HEK293 (cell line): ENCODE data around the gene ATP2B3.

ENCODE experiments used
- REPIN1 ChIP-seq: fragments of 450-650 bp; formaldehyde crosslinking; IDR thresholded peaks from 2 replicates; pipeline ENCODE4 v1.5.1; 2017; ENCODE audit warnings: missing biosample characterization, missing genetic modification characterization, low read depth
- SCRT1 ChIP-seq: fragments of 450-650 bp; formaldehyde crosslinking; IDR thresholded peaks from 2 replicates; pipeline ENCODE4 v1.5.1; 2016; ENCODE audit warnings: missing biosample characterization, missing genetic modification characterization, borderline replicate concordance
- SP7 ChIP-seq: fragments of 450-650 bp; formaldehyde crosslinking; IDR thresholded peaks from 2 replicates; pipeline ENCODE4 v1.5.1; 2016; ENCODE audit warnings: missing biosample characterization, missing genetic modification characterization
- YY1 ChIP-seq: fragments of 450-650 bp; formaldehyde crosslinking; IDR thresholded peaks from 2 replicates; pipeline ENCODE4 v1.5.1; 2018; ENCODE audit warnings: missing biosample characterization, missing genetic modification characterization
- ZEB2 ChIP-seq: fragments of 450-650 bp; formaldehyde crosslinking; IDR thresholded peaks from 2 replicates; pipeline ENCODE4 v1.5.1; 2016; ENCODE audit warnings: missing biosample characterization, missing genetic modification characterization
- ZNF175 ChIP-seq: fragments of 450-650 bp; formaldehyde crosslinking; IDR thresholded peaks from 2 replicates; pipeline ENCODE4 v1.5.1; 2016; ENCODE audit warnings: missing biosample characterization, missing genetic modification characterization
- ZNF292 ChIP-seq: fragments of 450-650 bp; formaldehyde crosslinking; IDR thresholded peaks from 2 replicates; pipeline ENCODE4 v1.5.1; 2016; ENCODE audit warnings: low read depth, missing biosample characterization, missing genetic modification characterization, borderline replicate concordance
- ZNF660 ChIP-seq: fragments of 450-650 bp; IDR thresholded peaks from 2 replicates; pipeline ENCODE4 v1.5.1; 2018; ENCODE audit warnings: missing biosample characterization, mild to moderate bottlenecking, missing genetic modification characterization
- TF ChIP-seq, protein P1 (sequence below): fragments of 450-650 bp; formaldehyde crosslinking; IDR thresholded peaks from 2 replicates; pipeline ENCODE4 v1.5.1; 2016; ENCODE audit warnings: missing biosample characterization, missing genetic modification characterization
- TF ChIP-seq, protein P2 (sequence below): fragments of 450-650 bp; formaldehyde crosslinking; IDR thresholded peaks from 2 replicates; pipeline ENCODE4 v1.5.1; 2016; ENCODE audit warnings: missing biosample characterization, missing genetic modification characterization
- TF ChIP-seq, protein P3 (sequence below): fragments of 450-650 bp; formaldehyde crosslinking; IDR thresholded peaks from 2 replicates; pipeline ENCODE4 v1.5.1; 2016; ENCODE audit warnings: missing biosample characterization, missing genetic modification characterization
- TF ChIP-seq, protein P4 (sequence below): fragments of 450-650 bp; formaldehyde crosslinking; IDR thresholded peaks from 2 replicates; pipeline ENCODE4 v1.5.1; 2016; ENCODE audit warnings: missing biosample characterization, missing genetic modification characterization

DNA sequence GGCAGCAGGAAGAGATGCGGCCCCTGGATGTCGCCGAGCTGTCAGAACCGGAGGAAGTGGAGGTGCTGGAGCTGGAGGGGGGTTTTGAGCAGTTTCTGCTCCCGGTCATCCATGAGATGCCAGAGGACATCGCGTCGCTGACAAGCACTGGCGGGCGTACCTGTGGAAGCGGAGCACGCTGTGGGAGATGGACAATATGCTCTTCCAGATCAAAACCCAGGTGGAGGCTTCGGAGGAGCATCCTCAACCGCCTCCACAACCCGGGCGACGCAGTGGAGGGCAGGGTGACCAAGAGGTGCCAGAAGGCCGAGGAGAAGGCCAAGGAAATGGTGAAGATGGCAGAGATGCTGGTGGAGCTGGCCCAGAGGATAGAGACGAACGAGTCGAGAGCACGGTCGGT lies 89.1 kb downstream of the ATP2B3 start:
- TF ChIP-seq, protein P1, sequence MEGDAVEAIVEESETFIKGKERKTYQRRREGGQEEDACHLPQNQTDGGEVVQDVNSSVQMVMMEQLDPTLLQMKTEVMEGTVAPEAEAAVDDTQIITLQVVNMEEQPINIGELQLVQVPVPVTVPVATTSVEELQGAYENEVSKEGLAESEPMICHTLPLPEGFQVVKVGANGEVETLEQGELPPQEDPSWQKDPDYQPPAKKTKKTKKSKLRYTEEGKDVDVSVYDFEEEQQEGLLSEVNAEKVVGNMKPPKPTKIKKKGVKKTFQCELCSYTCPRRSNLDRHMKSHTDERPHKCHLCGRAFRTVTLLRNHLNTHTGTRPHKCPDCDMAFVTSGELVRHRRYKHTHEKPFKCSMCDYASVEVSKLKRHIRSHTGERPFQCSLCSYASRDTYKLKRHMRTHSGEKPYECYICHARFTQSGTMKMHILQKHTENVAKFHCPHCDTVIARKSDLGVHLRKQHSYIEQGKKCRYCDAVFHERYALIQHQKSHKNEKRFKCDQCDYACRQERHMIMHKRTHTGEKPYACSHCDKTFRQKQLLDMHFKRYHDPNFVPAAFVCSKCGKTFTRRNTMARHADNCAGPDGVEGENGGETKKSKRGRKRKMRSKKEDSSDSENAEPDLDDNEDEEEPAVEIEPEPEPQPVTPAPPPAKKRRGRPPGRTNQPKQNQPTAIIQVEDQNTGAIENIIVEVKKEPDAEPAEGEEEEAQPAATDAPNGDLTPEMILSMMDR (tag by site-specific recombination) = no peak
- TF ChIP-seq ZEB2 (tag by site-specific recombination) = no peak
- TF ChIP-seq, protein P2, sequence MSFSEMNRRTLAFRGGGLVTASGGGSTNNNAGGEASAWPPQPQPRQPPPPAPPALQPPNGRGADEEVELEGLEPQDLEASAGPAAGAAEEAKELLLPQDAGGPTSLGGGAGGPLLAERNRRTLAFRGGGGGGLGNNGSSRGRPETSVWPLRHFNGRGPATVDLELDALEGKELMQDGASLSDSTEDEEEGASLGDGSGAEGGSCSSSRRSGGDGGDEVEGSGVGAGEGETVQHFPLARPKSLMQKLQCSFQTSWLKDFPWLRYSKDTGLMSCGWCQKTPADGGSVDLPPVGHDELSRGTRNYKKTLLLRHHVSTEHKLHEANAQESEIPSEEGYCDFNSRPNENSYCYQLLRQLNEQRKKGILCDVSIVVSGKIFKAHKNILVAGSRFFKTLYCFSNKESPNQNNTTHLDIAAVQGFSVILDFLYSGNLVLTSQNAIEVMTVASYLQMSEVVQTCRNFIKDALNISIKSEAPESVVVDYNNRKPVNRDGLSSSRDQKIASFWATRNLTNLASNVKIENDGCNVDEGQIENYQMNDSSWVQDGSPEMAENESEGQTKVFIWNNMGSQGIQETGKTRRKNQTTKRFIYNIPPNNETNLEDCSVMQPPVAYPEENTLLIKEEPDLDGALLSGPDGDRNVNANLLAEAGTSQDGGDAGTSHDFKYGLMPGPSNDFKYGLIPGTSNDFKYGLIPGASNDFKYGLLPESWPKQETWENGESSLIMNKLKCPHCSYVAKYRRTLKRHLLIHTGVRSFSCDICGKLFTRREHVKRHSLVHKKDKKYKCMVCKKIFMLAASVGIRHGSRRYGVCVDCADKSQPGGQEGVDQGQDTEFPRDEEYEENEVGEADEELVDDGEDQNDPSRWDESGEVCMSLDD (tag by site-specific recombination) = no peak
- no peak for TF ChIP-seq SP7 (tag by site-specific recombination)
- TF ChIP-seq, protein P3, sequence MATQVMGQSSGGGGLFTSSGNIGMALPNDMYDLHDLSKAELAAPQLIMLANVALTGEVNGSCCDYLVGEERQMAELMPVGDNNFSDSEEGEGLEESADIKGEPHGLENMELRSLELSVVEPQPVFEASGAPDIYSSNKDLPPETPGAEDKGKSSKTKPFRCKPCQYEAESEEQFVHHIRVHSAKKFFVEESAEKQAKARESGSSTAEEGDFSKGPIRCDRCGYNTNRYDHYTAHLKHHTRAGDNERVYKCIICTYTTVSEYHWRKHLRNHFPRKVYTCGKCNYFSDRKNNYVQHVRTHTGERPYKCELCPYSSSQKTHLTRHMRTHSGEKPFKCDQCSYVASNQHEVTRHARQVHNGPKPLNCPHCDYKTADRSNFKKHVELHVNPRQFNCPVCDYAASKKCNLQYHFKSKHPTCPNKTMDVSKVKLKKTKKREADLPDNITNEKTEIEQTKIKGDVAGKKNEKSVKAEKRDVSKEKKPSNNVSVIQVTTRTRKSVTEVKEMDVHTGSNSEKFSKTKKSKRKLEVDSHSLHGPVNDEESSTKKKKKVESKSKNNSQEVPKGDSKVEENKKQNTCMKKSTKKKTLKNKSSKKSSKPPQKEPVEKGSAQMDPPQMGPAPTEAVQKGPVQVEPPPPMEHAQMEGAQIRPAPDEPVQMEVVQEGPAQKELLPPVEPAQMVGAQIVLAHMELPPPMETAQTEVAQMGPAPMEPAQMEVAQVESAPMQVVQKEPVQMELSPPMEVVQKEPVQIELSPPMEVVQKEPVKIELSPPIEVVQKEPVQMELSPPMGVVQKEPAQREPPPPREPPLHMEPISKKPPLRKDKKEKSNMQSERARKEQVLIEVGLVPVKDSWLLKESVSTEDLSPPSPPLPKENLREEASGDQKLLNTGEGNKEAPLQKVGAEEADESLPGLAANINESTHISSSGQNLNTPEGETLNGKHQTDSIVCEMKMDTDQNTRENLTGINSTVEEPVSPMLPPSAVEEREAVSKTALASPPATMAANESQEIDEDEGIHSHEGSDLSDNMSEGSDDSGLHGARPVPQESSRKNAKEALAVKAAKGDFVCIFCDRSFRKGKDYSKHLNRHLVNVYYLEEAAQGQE (tag by site-specific recombination) = no peak
- TF ChIP-seq REPIN1 = no peak
- TF ChIP-seq YY1 = no peak
- no peak for TF ChIP-seq ZNF292 (tag by site-specific recombination)
- TF ChIP-seq, protein P4, sequence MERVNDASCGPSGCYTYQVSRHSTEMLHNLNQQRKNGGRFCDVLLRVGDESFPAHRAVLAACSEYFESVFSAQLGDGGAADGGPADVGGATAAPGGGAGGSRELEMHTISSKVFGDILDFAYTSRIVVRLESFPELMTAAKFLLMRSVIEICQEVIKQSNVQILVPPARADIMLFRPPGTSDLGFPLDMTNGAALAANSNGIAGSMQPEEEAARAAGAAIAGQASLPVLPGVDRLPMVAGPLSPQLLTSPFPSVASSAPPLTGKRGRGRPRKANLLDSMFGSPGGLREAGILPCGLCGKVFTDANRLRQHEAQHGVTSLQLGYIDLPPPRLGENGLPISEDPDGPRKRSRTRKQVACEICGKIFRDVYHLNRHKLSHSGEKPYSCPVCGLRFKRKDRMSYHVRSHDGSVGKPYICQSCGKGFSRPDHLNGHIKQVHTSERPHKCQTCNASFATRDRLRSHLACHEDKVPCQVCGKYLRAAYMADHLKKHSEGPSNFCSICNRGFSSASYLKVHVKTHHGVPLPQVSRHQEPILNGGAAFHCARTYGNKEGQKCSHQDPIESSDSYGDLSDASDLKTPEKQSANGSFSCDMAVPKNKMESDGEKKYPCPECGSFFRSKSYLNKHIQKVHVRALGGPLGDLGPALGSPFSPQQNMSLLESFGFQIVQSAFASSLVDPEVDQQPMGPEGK = no peak
- no peak for TF ChIP-seq SCRT1
- TF ChIP-seq ZNF175 (tag by site-specific recombination) = no peak
- TF ChIP-seq ZNF660 (tag by site-specific recombination) = no peak
